K562 (cell line): ENCODE measurements around the gene JUND. TPM values are rescaled to one million over a fixed set of nuclear protein-coding genes. Genes with fewer than 3 reads are reported as not detected.

Experiments
- CBFA2T3 ChIP-seq: fragments of 450-650 bp; IDR thresholded peaks from 2 replicates; pipeline ENCODE4 v1.6.1; 2017
- DMBX1 ChIP-seq: fragments of 250-450 bp; sonication (Bioruptor Pico); IDR thresholded peaks from 2 replicates; pipeline ENCODE4 v1.8.0; 2022; ENCODE audit warnings: inconsistent platforms, mild to moderate bottlenecking, moderate library complexity, borderline replicate concordance
- HCFC1 ChIP-seq: IDR thresholded peaks from 2 replicates; pipeline ENCODE4 v1.6.1; 2012; ENCODE audit warnings: low read depth, low read length, improper control_type of control experiment
- KHSRP ChIP-seq: fragments of 450-650 bp; IDR thresholded peaks from 2 replicates; pipeline ENCODE4 v1.6.1; 2017
- MAFK ChIP-seq: IDR thresholded peaks from 2 replicates; pipeline ENCODE4 v1.6.1; 2011; ENCODE audit warnings: low read length, improper control_type of control experiment
- NFATC3 ChIP-seq: fragments of 450-650 bp; IDR thresholded peaks from 2 replicates; pipeline ENCODE4 v1.6.1; 2017; ENCODE audit warnings: mild to moderate bottlenecking
- POLR2AphosphoS5 ChIP-seq: IDR thresholded peaks from 2 replicates; pipeline ENCODE4 v1.6.1; 2011; ENCODE audit warnings: mild to moderate bottlenecking, low read depth, low read length, moderate library complexity; ENCODE audit not compliant: control insufficient read depth, insufficient read depth
- POU5F1 ChIP-seq: fragments of 150-350 bp; IDR thresholded peaks from 2 replicates; pipeline ENCODE4 v1.6.1; 2014; ENCODE audit warnings: borderline replicate concordance, low read length, low read depth, mild to moderate bottlenecking; ENCODE audit not compliant: partially characterized antibody
- RBFOX2 ChIP-seq: fragments of 200-400 bp; formaldehyde crosslinking; IDR thresholded peaks from 2 replicates; pipeline ENCODE4 v1.6.1; 2017; ENCODE audit warnings: low read depth, mild to moderate bottlenecking, low read length, moderate library complexity
- SREBF1 ChIP-seq: fragments of 150-350 bp; IDR thresholded peaks from 2 replicates; pipeline ENCODE4 v1.6.1; 2014; ENCODE audit warnings: antibody characterized with exemption, low read depth, low read length, borderline replicate concordance
- TAL1 ChIP-seq: fragments of 450-650 bp; IDR thresholded peaks from 2 replicates; pipeline ENCODE4 v1.6.1; 2016; ENCODE audit warnings: mild to moderate bottlenecking
- TOE1 ChIP-seq, 2 experiments: fragments of 450-650 bp in 1 of 2; sonication (generic) in 1 of 2; formaldehyde crosslinking in 1 of 2; IDR thresholded peaks; 2 replicates each; pipeline versions ENCODE4 v1.7.1 to v1.8.0; 2016 to 2022; ENCODE audit warnings: borderline replicate concordance in 2 of 2, mild to moderate bottlenecking in 2 of 2, antibody characterized with exemption in 1 of 2, inconsistent platforms in 1 of 2, low read depth in 1 of 2, missing genetic modification reagents in 1 of 2, moderate library complexity in 1 of 2
- YBX1 ChIP-seq: fragments of 450-650 bp; IDR thresholded peaks from 2 replicates; pipeline ENCODE4 v1.7.1; 2016; ENCODE audit warnings: mild to moderate bottlenecking
- ZBTB7A ChIP-seq: IDR thresholded peaks from 2 replicates; pipeline ENCODE4 v1.6.1; 2011; ENCODE audit warnings: low read depth, mild to moderate bottlenecking, low read length, moderate library complexity, borderline replicate concordance; ENCODE audit not compliant: control insufficient read depth
- ZFX ChIP-seq: sonication (generic); formaldehyde crosslinking; IDR thresholded peaks from 2 replicates; pipeline ENCODE4 v1.8.0; 2022; ENCODE audit warnings: mild to moderate bottlenecking, missing genetic modification reagents, moderate library complexity
- ZNF121 ChIP-seq: sonication (generic); formaldehyde crosslinking; conservative IDR thresholded peaks from 2 replicates; pipeline ENCODE4 v1.8.0; 2022; ENCODE audit warnings: missing genetic modification reagents
- ZNF143 ChIP-seq: sonication (generic); formaldehyde crosslinking; IDR thresholded peaks from 2 replicates; pipeline ENCODE4 v1.9.0; 2022; ENCODE audit warnings: mild to moderate bottlenecking, missing genetic modification reagents
- ZNF384 ChIP-seq: IDR thresholded peaks from 2 replicates; pipeline ENCODE4 v1.6.1; 2012; ENCODE audit warnings: low read depth, low read length, improper control_type of control experiment
- ZNF436 ChIP-seq: fragments of 250-450, 450-650 bp; sonication (Bioruptor Pico); formaldehyde crosslinking; IDR thresholded peaks from 2 replicates; pipeline ENCODE4 v1.7.0; 2020; ENCODE audit warnings: mild to moderate bottlenecking
- ZNF584 ChIP-seq: fragments of 200-800 bp; sonication (Bioruptor generic); IDR thresholded peaks from 2 replicates; pipeline ENCODE4 v1.6.1; 2016; ENCODE audit warnings: low read depth, mild to moderate bottlenecking, missing genetic modification characterization, missing compliant biosample characterization
- ZNF644 ChIP-seq: fragments of 200-800 bp; sonication (Bioruptor generic); IDR thresholded peaks from 2 replicates; pipeline ENCODE4 v1.6.1; 2016; ENCODE audit warnings: low read depth, missing genetic modification characterization, missing compliant biosample characterization
- ZNF717 ChIP-seq: fragments of 250-450 bp; sonication (Bioruptor Pico); IDR thresholded peaks from 2 replicates; pipeline ENCODE4 v1.5.0; 2021
- polyA plus RNA-seq, 8 experiments: library from polyadenylated mRNA; depleted of rRNA in 4 of 8; stranded (reverse) in 5 of 8; unstranded in 3 of 8; fragments of >200 nt; fragmentation: Nextera tagmentation in 2 of 8; fragmentation: Illumina TruSeq in 1 of 8; extraction: Ambion mirVana in 2 of 8; extraction: Trizol in 1 of 8; gene quantifications; 2 replicates each; pipeline versions ENCODE4 v1.2.1 to v1.2.3, GENCODE V29; 2011 to 2014; ENCODE audit warnings: inconsistent platforms in 1 of 8, missing spikeins in 1 of 8
- total RNA-seq, 7 experiments: library from RNA; depleted of rRNA in 6 of 7; stranded (reverse); fragments of >200 nt in 6 of 7; fragmentation: Illumina TruSeq in 2 of 7; extraction: Trizol in 2 of 7; gene quantifications; 2 replicates each; pipeline versions ENCODE4 v1.2.1 to v1.2.3, GENCODE V29; 2011 to 2021; ENCODE audit warnings: low replicate concordance in 1 of 7
- TF ChIP-seq, protein P1 (sequence below), 2 experiments: fragments of 450-650 bp in 1 of 2; IDR thresholded peaks; 2 replicates each; pipeline ENCODE4 v1.6.1; 2011 to 2017; ENCODE audit warnings: low read depth in 2 of 2, antibody characterized with exemption in 1 of 2, borderline replicate concordance in 1 of 2, low read length in 1 of 2, mild to moderate bottlenecking in 1 of 2, mixed read lengths in 1 of 2; ENCODE audit not compliant: control insufficient read depth in 1 of 2

Gene JUND
- total and polyA plus RNA-seq, 9 of the 15 experiments (the other 6 are each of a cell fraction or from before 2014, with no cell fraction given): 6.4 to 286 (median 42.3) TPM

DNA sequence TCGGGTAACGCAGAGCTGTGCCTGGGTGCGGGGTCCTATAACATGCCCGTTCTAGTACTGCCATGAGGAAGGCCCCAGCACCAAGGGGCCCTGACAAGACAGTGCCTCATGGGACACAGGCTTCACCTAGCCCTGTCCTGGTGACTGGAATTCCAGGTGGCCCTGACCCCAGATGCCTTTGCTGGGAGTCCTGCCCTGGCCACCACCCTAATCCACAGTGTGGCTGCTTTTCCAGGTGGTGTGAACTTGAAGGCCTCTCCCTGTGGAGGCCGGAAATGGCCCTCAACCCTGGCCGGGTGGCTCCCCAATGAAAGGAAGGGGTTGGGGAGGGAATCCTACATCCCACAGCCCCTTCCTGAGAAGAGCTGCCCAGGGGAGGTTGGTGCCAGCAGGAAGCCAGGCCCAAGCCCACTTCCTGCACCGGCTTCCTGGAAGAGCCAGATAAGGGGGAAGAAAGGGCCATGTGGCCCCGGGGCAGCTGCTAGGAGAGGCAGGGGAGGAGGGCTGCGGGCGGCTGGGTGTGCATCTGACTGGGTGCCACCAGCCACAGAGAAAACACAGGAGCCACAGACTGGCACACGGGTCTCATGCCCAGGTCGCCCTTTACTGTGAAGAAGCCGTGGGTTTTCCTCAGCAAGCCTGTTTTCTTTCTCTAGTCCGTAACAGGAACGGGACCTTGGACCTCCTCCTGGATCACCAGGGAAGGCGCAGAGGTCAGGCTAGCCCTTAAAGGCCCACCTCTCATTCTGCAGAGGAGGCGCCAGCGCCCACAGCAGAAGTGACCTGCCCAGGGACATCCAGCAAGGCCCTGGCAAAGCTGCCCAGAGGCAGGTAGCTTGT is 36.8 kb upstream of the JUND start (continued):
- TF ChIP-seq TAL1 (peak; percentile 49), ZBTB7A (peak; percentile 70; the same call in 1 of the 2 replicates), ZNF436 (CRISPR knock-in tag) (no peak), POU5F1 (no peak), CBFA2T3 (peak; percentile 76), ZNF717 (no peak), ZNF584 (CRISPR knock-in tag) (no peak; the same call in 1 of the 2 replicates), RBFOX2 (peak; percentile 71), ZNF644 (tag) (no peak), ZNF121 (no peak), POLR2AphosphoS5 (peak; percentile 54; the same call in 1 of the 2 replicates), MAFK (no peak), ZNF384 (no peak), ZFX (CRISPR knock-in tag) (peak; percentile 48), HCFC1 (no peak), TOE1 (IDR thresholded peaks at IDR 0.05; ENCODE audit: borderline replicate concordance) (no peak), TOE1 (CRISPR knock-in tag; IDR thresholded peaks at IDR 0.05; ENCODE audit: borderline replicate concordance, low read depth) (no peak), SREBF1 (no peak), DMBX1 (CRISPR knock-in tag) (peak; percentile 86), KHSRP (no peak), ZNF143 (CRISPR knock-in tag) (0 out of 2 replicates have a peak, but pooled peaks have one; percentile 27), NFATC3 (no peak), YBX1 (no peak)
- TF ChIP-seq, protein P1, sequence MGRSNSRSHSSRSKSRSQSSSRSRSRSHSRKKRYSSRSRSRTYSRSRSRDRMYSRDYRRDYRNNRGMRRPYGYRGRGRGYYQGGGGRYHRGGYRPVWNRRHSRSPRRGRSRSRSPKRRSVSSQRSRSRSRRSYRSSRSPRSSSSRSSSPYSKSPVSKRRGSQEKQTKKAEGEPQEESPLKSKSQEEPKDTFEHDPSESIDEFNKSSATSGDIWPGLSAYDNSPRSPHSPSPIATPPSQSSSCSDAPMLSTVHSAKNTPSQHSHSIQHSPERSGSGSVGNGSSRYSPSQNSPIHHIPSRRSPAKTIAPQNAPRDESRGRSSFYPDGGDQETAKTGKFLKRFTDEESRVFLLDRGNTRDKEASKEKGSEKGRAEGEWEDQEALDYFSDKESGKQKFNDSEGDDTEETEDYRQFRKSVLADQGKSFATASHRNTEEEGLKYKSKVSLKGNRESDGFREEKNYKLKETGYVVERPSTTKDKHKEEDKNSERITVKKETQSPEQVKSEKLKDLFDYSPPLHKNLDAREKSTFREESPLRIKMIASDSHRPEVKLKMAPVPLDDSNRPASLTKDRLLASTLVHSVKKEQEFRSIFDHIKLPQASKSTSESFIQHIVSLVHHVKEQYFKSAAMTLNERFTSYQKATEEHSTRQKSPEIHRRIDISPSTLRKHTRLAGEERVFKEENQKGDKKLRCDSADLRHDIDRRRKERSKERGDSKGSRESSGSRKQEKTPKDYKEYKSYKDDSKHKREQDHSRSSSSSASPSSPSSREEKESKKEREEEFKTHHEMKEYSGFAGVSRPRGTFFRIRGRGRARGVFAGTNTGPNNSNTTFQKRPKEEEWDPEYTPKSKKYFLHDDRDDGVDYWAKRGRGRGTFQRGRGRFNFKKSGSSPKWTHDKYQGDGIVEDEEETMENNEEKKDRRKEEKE (IDR thresholded peaks at IDR 0.05; ENCODE audit: borderline replicate concordance in 1 of 2, control insufficient read depth in 1 of 2, low read depth in 2 of 2, low read length in 1 of 2): no peak
